ENCODE measurements around the gene OSMR. TPM values are rescaled to one million over a fixed set of nuclear protein-coding genes. Genes with fewer than 3 reads are reported as not detected.

The OSMR gene
- total RNA-seq, 1 donor from 2014 or later = 69.0 TPM

GRCh38 chr5:38827525-38827924, 18.3 kb upstream of the OSMR start:
- intact Hi-C loops (cut with DNase I) = no loop called here

GRCh38 chr5:38830521-38831051, 15.2 kb upstream of the OSMR start:
- no peak for DNase-seq (ENCODE audit: extremely low spot score in 2 of 2)
- H3K27ac ChIP-seq = no peak overlapping the region
- intact Hi-C loops (cut with DNase I) = no loop called here
- peak in 1 of 2 donors; percentile 23 for TF ChIP-seq POLR2AphosphoS5 (IDR thresholded peaks at IDR 0.05; ENCODE audit: insufficient read depth in 1 of 2, low read depth in 1 of 2)
- TF ChIP-seq, protein P1, sequence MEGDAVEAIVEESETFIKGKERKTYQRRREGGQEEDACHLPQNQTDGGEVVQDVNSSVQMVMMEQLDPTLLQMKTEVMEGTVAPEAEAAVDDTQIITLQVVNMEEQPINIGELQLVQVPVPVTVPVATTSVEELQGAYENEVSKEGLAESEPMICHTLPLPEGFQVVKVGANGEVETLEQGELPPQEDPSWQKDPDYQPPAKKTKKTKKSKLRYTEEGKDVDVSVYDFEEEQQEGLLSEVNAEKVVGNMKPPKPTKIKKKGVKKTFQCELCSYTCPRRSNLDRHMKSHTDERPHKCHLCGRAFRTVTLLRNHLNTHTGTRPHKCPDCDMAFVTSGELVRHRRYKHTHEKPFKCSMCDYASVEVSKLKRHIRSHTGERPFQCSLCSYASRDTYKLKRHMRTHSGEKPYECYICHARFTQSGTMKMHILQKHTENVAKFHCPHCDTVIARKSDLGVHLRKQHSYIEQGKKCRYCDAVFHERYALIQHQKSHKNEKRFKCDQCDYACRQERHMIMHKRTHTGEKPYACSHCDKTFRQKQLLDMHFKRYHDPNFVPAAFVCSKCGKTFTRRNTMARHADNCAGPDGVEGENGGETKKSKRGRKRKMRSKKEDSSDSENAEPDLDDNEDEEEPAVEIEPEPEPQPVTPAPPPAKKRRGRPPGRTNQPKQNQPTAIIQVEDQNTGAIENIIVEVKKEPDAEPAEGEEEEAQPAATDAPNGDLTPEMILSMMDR (IDR thresholded peaks at IDR 0.05) = no peak
- no peak for TF ChIP-seq POLR2A (IDR thresholded peaks at IDR 0.05)
- H3K4me3 ChIP-seq = no peak overlapping the region
- H3K27me3 ChIP-seq = no peaks in the 10 kb centered on the region
- no peaks in the 10 kb centered on the region for H3K36me3 ChIP-seq
- peaks cover 21% of the 10 kb centered on the region for H3K4me1 ChIP-seq
- no peaks in the 10 kb centered on the region for H3K9me3 ChIP-seq

More at GRCh38 chr5:38827525-38827924, 18.3 kb upstream of the OSMR start:
- no peak for DNase-seq (ENCODE audit: extremely low spot score in 2 of 2)
- Histone ChIP-seq H3K27me3 (no peaks in the 10 kb centered on the region), H3K4me1 (peaks cover 15% of the 10 kb centered on the region), H3K9me3 (no peaks in the 10 kb centered on the region), H3K4me3 (no peak overlapping the region), H3K27ac (no peak overlapping the region), H3K36me3 (peaks cover 0 to under 1% of the 10 kb centered on the region in 2 donors)
- TF ChIP-seq POLR2A (IDR thresholded peaks at IDR 0.05) (no peak), POLR2AphosphoS5 (IDR thresholded peaks at IDR 0.05; ENCODE audit: insufficient read depth in 1 of 2, low read depth in 1 of 2) (no peak)
- TF ChIP-seq, protein P1 (IDR thresholded peaks at IDR 0.05) = no peak

DNA sequence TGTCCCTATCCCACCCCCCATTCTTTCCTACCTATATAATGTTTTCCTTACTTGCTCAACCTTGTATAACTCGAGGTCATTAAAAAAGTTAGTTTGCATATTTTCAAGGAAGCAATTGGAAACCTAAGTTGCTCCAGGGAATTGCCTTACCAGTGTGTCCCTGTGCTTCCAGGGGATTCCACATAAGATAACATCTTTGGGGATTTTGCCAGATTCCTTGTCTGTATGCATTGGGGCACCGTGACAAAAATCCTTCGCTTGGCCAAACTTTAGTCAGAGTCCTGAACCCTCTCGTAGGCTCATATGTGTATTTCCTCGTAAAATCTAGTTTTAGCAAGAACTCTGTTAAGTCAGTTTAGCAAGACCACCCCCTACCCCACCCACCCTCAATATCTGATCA, 14.7 kb upstream of the OSMR start:
- Histone ChIP-seq H3K36me3 (no peaks in the 10 kb centered on the region), H3K4me3 (no peak overlapping the region), H3K9me3 (no peaks in the 10 kb centered on the region), H3K27ac (no peak overlapping the region), H3K27me3 (no peaks in the 10 kb centered on the region), H3K4me1 (peaks cover 26% of the 10 kb centered on the region)
- no peak for DNase-seq (ENCODE audit: extremely low spot score in 2 of 2)
- TF ChIP-seq POLR2AphosphoS5 (IDR thresholded peaks at IDR 0.05; ENCODE audit: insufficient read depth in 1 of 2, low read depth in 1 of 2) (no peak), POLR2A (IDR thresholded peaks at IDR 0.05) (no peak)
- TF ChIP-seq, protein P1 (IDR thresholded peaks at IDR 0.05) = no peak
- intact Hi-C loops (cut with DNase I) = no loop called here

GRCh38 chr5:38831909-38832308, 13.9 kb upstream of the OSMR start:
- DNase-seq (ENCODE audit: extremely low spot score in 2 of 2) = no peak
- no peak overlapping the region for H3K27ac ChIP-seq
- no peaks in the 10 kb centered on the region for H3K9me3 ChIP-seq
- no peaks in the 10 kb centered on the region for H3K36me3 ChIP-seq
- intact Hi-C loops (cut with DNase I) = no loop called here
- TF ChIP-seq POLR2AphosphoS5 (IDR thresholded peaks at IDR 0.05; ENCODE audit: insufficient read depth in 1 of 2, low read depth in 1 of 2) = no peak
- TF ChIP-seq POLR2A (IDR thresholded peaks at IDR 0.05) = no peak
- TF ChIP-seq, protein P1 (IDR thresholded peaks at IDR 0.05) = peak in 2 of 3 experiments; percentile 7 to 53
- H3K27me3 ChIP-seq = no peaks in the 10 kb centered on the region
- no peak overlapping the region for H3K4me3 ChIP-seq
- H3K4me1 ChIP-seq = peaks cover 29% of the 10 kb centered on the region

- H3K9me3 ChIP-seq = no peaks in the 10 kb centered on the region
- H3K27ac ChIP-seq = no peak overlapping the region
- TF ChIP-seq POLR2A (IDR thresholded peaks at IDR 0.05) (no peak), POLR2AphosphoS5 (IDR thresholded peaks at IDR 0.05; ENCODE audit: insufficient read depth in 1 of 2, low read depth in 1 of 2) (no peak)
- TF ChIP-seq, protein P1 (IDR thresholded peaks at IDR 0.05) = no peak
- peaks cover 31% of the 10 kb centered on the region for H3K4me1 ChIP-seq
- intact Hi-C loops (cut with DNase I) = no loop called here
- no peak for DNase-seq (ENCODE audit: extremely low spot score in 2 of 2)
- no peaks in the 10 kb centered on the region for H3K27me3 ChIP-seq
- H3K36me3 ChIP-seq = no peaks in the 10 kb centered on the region
- no peak overlapping the region for H3K4me3 ChIP-seq
Measured at GRCh38 chr5:38832810-38833209, 13.0 kb upstream of the OSMR start.

Data from vagina (tissue), 2 donors.